Endothelial cell of umbilical vein (primary cell): ENCODE results near the gene CEP192. TPM values are rescaled to one million over a fixed set of nuclear protein-coding genes. Genes with fewer than 3 reads are reported as not detected.

Source experiments
- BruUV-seq: library from RNA; stranded (reverse); fragments of 400-500 nt; replicated peaks from 2 replicates; lab custom pipeline; 2021; lab: Mats Ljungman, UMichigan
- CTCF ChIA-PET: fragments of 300-600, 350-600 bp; sonication (Branson Sonifier 250); formaldehyde crosslinking; loops from one replicate; lab custom pipeline; 2021; ENCODE audit warnings: antibody characterized with exemption, inconsistent platforms; lab: Charles Lee
- POLR2A ChIA-PET: fragments of 300-600, 350-600 bp; sonication (Branson Sonifier 250); formaldehyde crosslinking; loops from one replicate; lab custom pipeline; 2021; ENCODE audit warnings: antibody characterized with exemption, inconsistent platforms; lab: Charles Lee
- DNase-seq: peaks from one replicate; pipeline ENCODE4 v3.0.0-alpha.2; 2011; ENCODE audit warnings: low read depth, low spot score
- FAIRE-seq: peaks from 2 replicates; lab custom pipeline; 2011; peaks lifted over from hg19 to GRCh38; lab: Jason Lieb, UNC
- H2AFZ ChIP-seq: 2 replicates; pipeline ENCODE4 v1.6.0; 2012; ENCODE audit warnings: low read depth, low read length, control low read depth, inconsistent platforms
- H3K27ac ChIP-seq: 2 replicates; pipeline ENCODE4 v1.5.1; 2011; ENCODE audit warnings: low read depth, mild to moderate bottlenecking, control low read depth, low read length, moderate library complexity; ENCODE audit not compliant: insufficient read depth
- H3K27me3 ChIP-seq, 2 experiments: 2 replicates each; pipeline versions ENCODE4 v1.6.0 to v1.6.1; 2011; ENCODE audit warnings: low read length in 2 of 2, mixed read lengths in 1 of 2; ENCODE audit not compliant: control insufficient read depth in 2 of 2, insufficient read depth in 2 of 2
- H3K36me3 ChIP-seq, 2 experiments: 2 replicates in 1 of 2; 3 replicates in 1 of 2; pipeline ENCODE4 v1.5.1; 2011; ENCODE audit warnings: low read length in 2 of 2, mild to moderate bottlenecking in 1 of 2, moderate library complexity in 1 of 2; ENCODE audit not compliant: control insufficient read depth in 2 of 2, insufficient read depth in 2 of 2; ENCODE audit errors: extremely low read depth in 1 of 2
- H3K4me1 ChIP-seq: 3 replicates; pipeline ENCODE4 v1.5.1; 2011; ENCODE audit warnings: mild to moderate bottlenecking, low read length; ENCODE audit not compliant: control insufficient read depth, insufficient read depth; ENCODE audit errors: extremely low read depth
- H3K4me2 ChIP-seq: 2 replicates; pipeline ENCODE4 v1.6.1; 2011; ENCODE audit warnings: low read length, control low read depth, mixed read lengths; ENCODE audit not compliant: insufficient read depth
- H3K4me3 ChIP-seq, 3 experiments: fragments of 200-600 bp in 1 of 3; sonication (generic), shearing (Covaris generic) in 1 of 3; replicated peaks in 1 of 3; 2 replicates each; pipeline ENCODE4 v1.5.1; 2011 to 2016; ENCODE audit warnings: control low read depth in 3 of 3, low read length in 3 of 3, mild to moderate bottlenecking in 2 of 3, inconsistent platforms in 1 of 3, low read depth in 1 of 3, moderate library complexity in 1 of 3; ENCODE audit not compliant: insufficient read depth in 1 of 3
- H3K79me2 ChIP-seq: 2 replicates; pipeline ENCODE4 v1.6.0; 2012; ENCODE audit warnings: low read length, inconsistent platforms; ENCODE audit not compliant: control insufficient read depth, insufficient read depth
- H3K9ac ChIP-seq: replicated peaks from 2 replicates; pipeline ENCODE3; 2011; ENCODE audit warnings: low read length, control low read depth; ENCODE audit not compliant: insufficient read depth; ENCODE audit errors: extremely low read depth
- H3K9me1 ChIP-seq: replicated peaks from 3 replicates; pipeline ENCODE4 v1.6.0; 2011; ENCODE audit warnings: mild to moderate bottlenecking, low read length; ENCODE audit not compliant: control insufficient read depth, insufficient read depth; ENCODE audit errors: extremely low read depth
- H3K9me3 ChIP-seq: replicated peaks from 2 replicates; pipeline ENCODE4 v1.5.1; 2012; ENCODE audit warnings: low read length, inconsistent platforms; ENCODE audit not compliant: control insufficient read depth, insufficient read depth
- H4K20me1 ChIP-seq: replicated peaks from 2 replicates; pipeline ENCODE3; 2011; ENCODE audit warnings: mild to moderate bottlenecking, low read length; ENCODE audit not compliant: control insufficient read depth, insufficient read depth; ENCODE audit errors: extremely low read depth
- EZH2 ChIP-seq: IDR thresholded peaks from 2 replicates; pipeline ENCODE4 v1.6.1; 2012; ENCODE audit warnings: borderline replicate concordance, low read depth, mild to moderate bottlenecking, moderate library complexity, low read length, inconsistent platforms; ENCODE audit not compliant: severe bottlenecking
- FOS ChIP-seq: IDR thresholded peaks from 2 replicates; pipeline ENCODE4 v1.6.1; 2011; ENCODE audit warnings: mild to moderate bottlenecking, low read length, moderate library complexity, borderline replicate concordance; ENCODE audit not compliant: insufficient read depth
- GATA2 ChIP-seq: IDR thresholded peaks from 2 replicates; pipeline ENCODE4 v1.7.0; 2011; ENCODE audit warnings: low read depth, mild to moderate bottlenecking, moderate library complexity, mixed read lengths, low read length; ENCODE audit not compliant: insufficient read length, insufficient read depth
- JUN ChIP-seq: IDR thresholded peaks from 2 replicates; pipeline ENCODE4 v1.6.1; 2011; ENCODE audit warnings: borderline replicate concordance, low read depth; ENCODE audit not compliant: insufficient read length, insufficient read depth
- MYC ChIP-seq: IDR thresholded peaks from one replicate; pipeline ENCODE4 v1.6.1; 2011; ENCODE audit warnings: mild to moderate bottlenecking, low read depth, low read length
- POLR2A ChIP-seq: IDR thresholded peaks from 2 replicates; pipeline ENCODE4 v1.6.1; 2012; ENCODE audit warnings: low read depth, mild to moderate bottlenecking, control low read depth, low read length
- POLR2AphosphoS5 ChIP-seq: IDR thresholded peaks from 2 replicates; pipeline ENCODE4 v1.6.1; 2012; ENCODE audit warnings: low read depth, mild to moderate bottlenecking, control low read depth, low read length, moderate library complexity; ENCODE audit not compliant: insufficient read depth
- dilution Hi-C: fragments of 300-500 bp; cut with MboI; formaldehyde crosslinking; loops from one replicate; pipeline ENCODE4 v1.15.0; 2019; ENCODE audit warnings: low sequenced_read_pairs; ENCODE audit not compliant: extremely low pct_ligation_motif_present
- intact Hi-C: fragments of 100-400 bp; cut with micrococcal nuclease; formaldehyde crosslinking; loops from one replicate; pipeline ENCODE4 v1.10.0; 2022
- polyA plus RNA-seq, 4 experiments: library from polyadenylated mRNA; depleted of rRNA in 3 of 4; stranded (reverse) in 3 of 4; unstranded in 1 of 4; fragments of >200 nt; gene quantifications; 2 replicates each; pipeline versions ENCODE4 v1.2.1 to v1.2.3, GENCODE V29; 2011 to 2012; ENCODE audit warnings: missing spikeins in 1 of 4
- total RNA-seq: library from RNA; stranded (reverse); gene quantifications from 2 replicates; pipeline ENCODE4 v1.2.3, GENCODE V29; 2021
- TF ChIP-seq, protein P1 (sequence below): IDR thresholded peaks from 2 replicates; pipeline ENCODE4 v1.6.1; 2011; ENCODE audit not compliant: insufficient read depth, insufficient read length
- TF ChIP-seq, protein P2 (sequence below), 2 donors: IDR thresholded peaks; 1 replicate in 1 of 2; 2 replicates in 1 of 2; pipeline ENCODE4 v1.5.1; 2011; ENCODE audit warnings: low read length in 2 of 2, mild to moderate bottlenecking in 2 of 2, moderate library complexity in 2 of 2, control low read depth in 1 of 2, inconsistent platforms in 1 of 2, low read depth in 1 of 2; ENCODE audit not compliant: insufficient read depth in 1 of 2; ENCODE audit errors: extremely low read depth in 1 of 2

Gene CEP192
- total and polyA plus RNA-seq, 2 donors (not counting 3 experiments of a cell fraction or from before 2014, with no cell fraction given): 14.5 to 22.9 TPM

DNA sequence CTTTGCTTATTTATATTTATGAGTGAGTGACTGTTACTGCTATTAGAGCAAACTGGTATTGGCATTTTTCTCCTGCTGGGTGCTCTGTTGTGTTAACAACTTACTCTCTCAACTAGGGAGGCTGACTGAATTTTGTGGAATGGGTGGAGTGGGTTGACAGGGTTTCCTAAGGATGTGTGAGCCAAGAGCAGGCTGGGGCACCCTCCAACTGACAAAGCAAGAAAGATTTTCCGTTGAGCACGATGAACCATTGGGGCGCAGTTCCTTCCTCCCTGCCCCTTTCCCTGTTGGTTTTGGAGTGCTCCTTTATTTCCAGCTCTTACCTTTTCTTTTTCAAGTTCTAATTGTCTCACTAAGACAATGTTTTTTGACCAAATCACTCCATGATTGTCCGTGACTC, 23.0 kb upstream of the CEP192 start:
- no peaks in the 10 kb centered on the region for H3K9me3 ChIP-seq
- TF ChIP-seq, protein P1, sequence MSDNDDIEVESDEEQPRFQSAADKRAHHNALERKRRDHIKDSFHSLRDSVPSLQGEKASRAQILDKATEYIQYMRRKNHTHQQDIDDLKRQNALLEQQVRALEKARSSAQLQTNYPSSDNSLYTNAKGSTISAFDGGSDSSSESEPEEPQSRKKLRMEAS: no peak
- no peak for TF ChIP-seq POLR2AphosphoS5
- TF ChIP-seq MYC: no peak
- TF ChIP-seq EZH2: no peak
- TF ChIP-seq JUN: no peak
- TF ChIP-seq GATA2: no peak
- TF ChIP-seq POLR2A: no peak
- TF ChIP-seq, protein P2, sequence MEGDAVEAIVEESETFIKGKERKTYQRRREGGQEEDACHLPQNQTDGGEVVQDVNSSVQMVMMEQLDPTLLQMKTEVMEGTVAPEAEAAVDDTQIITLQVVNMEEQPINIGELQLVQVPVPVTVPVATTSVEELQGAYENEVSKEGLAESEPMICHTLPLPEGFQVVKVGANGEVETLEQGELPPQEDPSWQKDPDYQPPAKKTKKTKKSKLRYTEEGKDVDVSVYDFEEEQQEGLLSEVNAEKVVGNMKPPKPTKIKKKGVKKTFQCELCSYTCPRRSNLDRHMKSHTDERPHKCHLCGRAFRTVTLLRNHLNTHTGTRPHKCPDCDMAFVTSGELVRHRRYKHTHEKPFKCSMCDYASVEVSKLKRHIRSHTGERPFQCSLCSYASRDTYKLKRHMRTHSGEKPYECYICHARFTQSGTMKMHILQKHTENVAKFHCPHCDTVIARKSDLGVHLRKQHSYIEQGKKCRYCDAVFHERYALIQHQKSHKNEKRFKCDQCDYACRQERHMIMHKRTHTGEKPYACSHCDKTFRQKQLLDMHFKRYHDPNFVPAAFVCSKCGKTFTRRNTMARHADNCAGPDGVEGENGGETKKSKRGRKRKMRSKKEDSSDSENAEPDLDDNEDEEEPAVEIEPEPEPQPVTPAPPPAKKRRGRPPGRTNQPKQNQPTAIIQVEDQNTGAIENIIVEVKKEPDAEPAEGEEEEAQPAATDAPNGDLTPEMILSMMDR (IDR thresholded peaks at IDR 0.05; ENCODE audit: extremely low read depth in 1 of 2, insufficient read depth in 1 of 2, low read depth in 1 of 2, low read length in 2 of 2): no peak
- TF ChIP-seq FOS: no peak
- DNase-seq (peak; percentile 10), FAIRE-seq (no peak)
- BruUV-seq: no TSS peak
- H2AFZ ChIP-seq: no peak overlapping the region
- no peaks in the 10 kb centered on the region for H3K79me2 ChIP-seq
- H3K9ac ChIP-seq: no peak overlapping the region
- H3K4me3 ChIP-seq: no peak overlapping the region
- H3K27ac ChIP-seq: no peak overlapping the region
- ChIA-PET POLR2A (interaction anchor here (1.0 kb wide), 1 partner anchor 23 kb away, joined by 3 read pairs; the partner anchor contains the start of gene CEP192), CTCF (no interaction called here)
- no peak overlapping the region for H3K4me2 ChIP-seq
- H3K36me3 ChIP-seq: peaks cover 0 to 5% of the 10 kb centered on the region in 2 experiments
- H3K4me1 ChIP-seq: no peaks in the 10 kb centered on the region
- H3K9me1 ChIP-seq: no peaks in the 10 kb centered on the region
- dilution Hi-C loops (no loop called here), intact Hi-C loops (no loop called here)
- H4K20me1 ChIP-seq: no peaks in the 10 kb centered on the region
- no peaks in the 10 kb centered on the region for H3K27me3 ChIP-seq
